Fibroblast of mammary gland (primary cell): ENCODE results near the gene ARHGAP22.

Experiments used
- DNase-seq: peaks from one replicate; pipeline ENCODE4 v3.0.0-alpha.2; 2010; ENCODE audit warnings: low read depth
- H3K4me3 ChIP-seq: 2 replicates; pipeline ENCODE4 v1.5.1; 2011; ENCODE audit warnings: low read depth, mild to moderate bottlenecking, low read length, moderate library complexity; ENCODE audit not compliant: control insufficient read depth
- CTCF ChIP-seq: conservative IDR thresholded peaks from 2 replicates; pipeline ENCODE4 v1.5.1; 2011; ENCODE audit warnings: low read depth, low read length, inconsistent platforms; ENCODE audit not compliant: control insufficient read depth, insufficient read depth

The ARHGAP22 gene

GRCh38 chr10:48550071-48550691 lies 54.7 kb downstream of the ARHGAP22 start:
- DNase-seq, result no peak
- no peak overlapping the region for H3K4me3 ChIP-seq
- no peak for TF ChIP-seq CTCF

GRCh38 chr10:48549236-48549635 lies 55.6 kb downstream of the ARHGAP22 start:
- TF ChIP-seq CTCF, result no peak
- DNase-seq, result no peak
- H3K4me3 ChIP-seq, result no peak overlapping the region

- DNase-seq, result no peak
- no peak overlapping the region for H3K4me3 ChIP-seq
- no peak for TF ChIP-seq CTCF
These were observed 56.2 kb downstream of the ARHGAP22 start for GRCh38 chr10:48548531-48549135.

- no peak for DNase-seq
- H3K4me3 ChIP-seq, result no peak overlapping the region
- TF ChIP-seq CTCF, result no peak
These were observed 56.9 kb downstream of the ARHGAP22 start for GRCh38 chr10:48547981-48548380.

GRCh38 chr10:48547061-48547895 lies 57.6 kb downstream of the ARHGAP22 start:
- TF ChIP-seq CTCF, result no peak
- DNase-seq, result no peak
- no peak overlapping the region for H3K4me3 ChIP-seq

GRCh38 chr10:48545462-48546145 lies 59.3 kb downstream of the ARHGAP22 start:
- DNase-seq, result no peak
- no peak for TF ChIP-seq CTCF
- H3K4me3 ChIP-seq, result no peak overlapping the region
